Embryonic facial prominence (tissue), 1 donor: Measurements from ENCODE around the gene HNRNPL.
A peak's percentile ranks its signal among the peaks of the same experiment; 100 is the strongest.
"Not testable (repeated sequence)": the region's sequence is repeated elsewhere in the genome, so short reads cannot be mapped to it uniquely, and the experiment has no call there.

Experiments
- DNase-seq: peaks from one replicate; pipeline ENCODE4 v3.0.0-alpha.2; 2016; ENCODE audit errors: extremely low spot score

Gene HNRNPL

GRCh38 chr19:38849860-38850435 is at the start of gene HNRNPL:
HNRNPL (minus strand) TSS chr19:38849986; CDS start chr19:38849966, 20 bp downstream.
- peak; percentile 100 for DNase-seq

GRCh38 chr19:38898788-38899446 is 49.1 kb upstream of the HNRNPL start:
- DNase-seq = no peak

- DNase-seq = no peak
Observed at GRCh38 chr19:38894968-38895367, 45.2 kb upstream of the HNRNPL start.

GRCh38 chr19:38893341-38893771 is 43.6 kb upstream of the HNRNPL start:
- no peak for DNase-seq

- DNase-seq = no peak
Observed at GRCh38 chr19:38892841-38893240, 43.1 kb upstream of the HNRNPL start.

- no peak for DNase-seq
Observed at GRCh38 chr19:38891771-38892170, 42.0 kb upstream of the HNRNPL start.

- DNase-seq = no peak
Observed at GRCh38 chr19:38890686-38891085, 40.9 kb upstream of the HNRNPL start.

- no peak for DNase-seq
Observed at GRCh38 chr19:38889803-38890202, 40.0 kb upstream of the HNRNPL start.

- no peak for DNase-seq
Observed at GRCh38 chr19:38888876-38889275, 39.1 kb upstream of the HNRNPL start.

- DNase-seq = not testable (repeated sequence)
Observed at GRCh38 chr19:38884691-38885090, 34.9 kb upstream of the HNRNPL start.

GRCh38 chr19:38883286-38883685 is 33.5 kb upstream of the HNRNPL start:
- no peak for DNase-seq

- no peak for DNase-seq
Observed at GRCh38 chr19:38880882-38881609, 31.3 kb upstream of the HNRNPL start.

GRCh38 chr19:38880076-38880881 is 30.5 kb upstream of the HNRNPL start:
- DNase-seq = no peak

- no peak for DNase-seq
Observed at GRCh38 chr19:38879400-38879751, 29.6 kb upstream of the HNRNPL start.

GRCh38 chr19:38878575-38879399 is 29.0 kb upstream of the HNRNPL start:
- DNase-seq = no peak

- DNase-seq = no peak
Observed at GRCh38 chr19:38877781-38878574, 28.2 kb upstream of the HNRNPL start, which contains the start of gene RINL. RINL (minus strand) TSS chr19:38878275; CDS start chr19:38876742, 1,533 bp downstream.

GRCh38 chr19:38875656-38876395 is 26.0 kb upstream of the HNRNPL start:
- DNase-seq = no peak

GRCh38 chr19:38873400-38873799 is 23.6 kb upstream of the HNRNPL start:
- not testable (repeated sequence) for DNase-seq

GRCh38 chr19:38870612-38871011 is 20.8 kb upstream of the HNRNPL start:
- DNase-seq = no peak
